IMR-90 (cell line): ENCODE results near the gene PITRM1. TPM values are rescaled to one million over a fixed set of nuclear protein-coding genes. Genes with fewer than 3 reads are reported as not detected.

Experiments
- ATAC-seq: fragments of 200-7000 bp; cut with Tn5 transposase; 2 replicates; pipeline ENCODE4 v1.9.1; 2020; ENCODE audit warnings: low read depth, mild to moderate bottlenecking, moderate library complexity
- BruUV-seq: library from RNA; stranded (reverse); fragments of 400-500 nt; replicated peaks from 2 replicates; lab custom pipeline; 2021; lab: Mats Ljungman, UMichigan
- CTCF ChIA-PET: fragments of 300-600 bp; formaldehyde crosslinking; extraction: SDS; loops from one replicate; lab custom pipeline; 2021; ENCODE audit warnings: antibody characterized with exemption; lab: Yijun Ruan, JAX
- POLR2A ChIA-PET: fragments of 300-600 bp; sonication (Branson Sonifier 250); formaldehyde crosslinking; loops from one replicate; lab custom pipeline; 2022; ENCODE audit warnings: antibody characterized with exemption; ENCODE audit not compliant: unreplicated experiment; lab: Charles Lee
- DNase-seq: peaks from one replicate; pipeline ENCODE4 v3.0.0; 2013
- H2AFZ ChIP-seq: replicated peaks from 2 replicates; pipeline ENCODE3; 2013; ENCODE audit warnings: low read length, mild to moderate bottlenecking; ENCODE audit not compliant: poor library complexity
- H2AK5ac ChIP-seq: 2 replicates; pipeline ENCODE4 v1.6.1; 2013; ENCODE audit warnings: low read depth, low read length, inconsistent platforms
- H2AK9ac ChIP-seq: replicated peaks from 2 replicates; pipeline ENCODE3; 2013; ENCODE audit warnings: mild to moderate bottlenecking, low read depth, low read length, moderate library complexity; ENCODE audit not compliant: poor library complexity
- H2BK120ac ChIP-seq: 2 replicates; pipeline ENCODE4 v1.6.1; 2013; ENCODE audit warnings: low read depth, low read length, inconsistent platforms
- H2BK15ac ChIP-seq: 3 replicates; pipeline ENCODE4 v1.6.1; 2013; ENCODE audit warnings: low read depth, low read length, inconsistent platforms
- H2BK20ac ChIP-seq: 2 replicates; pipeline ENCODE4 v1.6.1; 2013; ENCODE audit warnings: low read depth, mild to moderate bottlenecking, inconsistent platforms, low read length, moderate library complexity
- H2BK5ac ChIP-seq: 2 replicates; pipeline ENCODE4 v1.6.1; 2013; ENCODE audit warnings: mild to moderate bottlenecking, low read depth, low read length, inconsistent platforms; ENCODE audit not compliant: poor library complexity, severe bottlenecking
- H3K14ac ChIP-seq: replicated peaks from 2 replicates; pipeline ENCODE4 v1.6.1; 2013; ENCODE audit warnings: low read depth, low read length, inconsistent platforms
- H3K18ac ChIP-seq: 2 replicates; pipeline ENCODE4 v1.6.1; 2013; ENCODE audit warnings: low read depth, low read length, control low read depth
- H3K23ac ChIP-seq: 2 replicates; pipeline ENCODE4 v1.6.1; 2013; ENCODE audit warnings: low read depth, low read length, inconsistent platforms
- H3K27ac ChIP-seq: 2 replicates; pipeline ENCODE4 v1.5.1; 2013; ENCODE audit warnings: mild to moderate bottlenecking, control low read depth, low read length; ENCODE audit not compliant: insufficient read depth
- H3K27me3 ChIP-seq: 2 replicates; pipeline ENCODE4 v1.6.1; 2013; ENCODE audit warnings: low read length; ENCODE audit not compliant: control insufficient read depth, insufficient read depth
- H3K36me3 ChIP-seq: 2 replicates; pipeline ENCODE4 v1.6.1; 2013; ENCODE audit warnings: low read length, mixed read lengths; ENCODE audit not compliant: control insufficient read depth, insufficient read depth
- H3K4ac ChIP-seq: 2 replicates; pipeline ENCODE4 v1.6.1; 2013; ENCODE audit warnings: low read depth, low read length, inconsistent platforms
- H3K4me1 ChIP-seq: 2 replicates; pipeline ENCODE4 v1.6.1; 2013; ENCODE audit warnings: low read length, mixed read lengths; ENCODE audit not compliant: control insufficient read depth, insufficient read depth
- H3K4me2 ChIP-seq: 2 replicates; pipeline ENCODE4 v1.6.1; 2013; ENCODE audit warnings: low read depth, mild to moderate bottlenecking, control low read depth, low read length, moderate library complexity
- H3K4me3 ChIP-seq: 2 replicates; pipeline ENCODE4 v1.5.1; 2013; ENCODE audit warnings: low read depth, mild to moderate bottlenecking, control low read depth, low read length, moderate library complexity; ENCODE audit not compliant: insufficient read depth
- H3K56ac ChIP-seq: 2 replicates; pipeline ENCODE4 v1.6.1; 2013; ENCODE audit warnings: low read length, inconsistent platforms; ENCODE audit not compliant: insufficient read depth; ENCODE audit errors: extremely low read depth
- H3K79me1 ChIP-seq, 2 experiments: 2 replicates each; pipeline ENCODE4 v1.6.1; 2013; ENCODE audit warnings: low read length in 2 of 2, inconsistent platforms in 1 of 2, low read depth in 1 of 2
- H3K9ac ChIP-seq: 2 replicates; pipeline ENCODE4 v1.6.1; 2013; ENCODE audit warnings: low read depth, low read length, control low read depth
- H3K9me1 ChIP-seq: 2 replicates; pipeline ENCODE4 v1.6.1; 2013; ENCODE audit warnings: low read length, inconsistent platforms; ENCODE audit not compliant: insufficient read depth
- H3K9me3 ChIP-seq: 2 replicates; pipeline ENCODE4 v1.6.1; 2013; ENCODE audit warnings: low read length; ENCODE audit not compliant: control insufficient read depth, insufficient read depth
- H4K20me1 ChIP-seq: 2 replicates; pipeline ENCODE4 v1.6.1; 2013; ENCODE audit warnings: low read length, inconsistent platforms; ENCODE audit not compliant: insufficient read depth
- H4K5ac ChIP-seq: 2 replicates; pipeline ENCODE4 v1.6.1; 2013; ENCODE audit warnings: mild to moderate bottlenecking, low read depth, low read length, control low read depth
- H4K8ac ChIP-seq, 2 experiments: 2 replicates each; pipeline ENCODE4 v1.6.1; 2013; ENCODE audit warnings: low read depth in 2 of 2, low read length in 2 of 2, control low read depth in 1 of 2, inconsistent platforms in 1 of 2
- H4K91ac ChIP-seq: 2 replicates; pipeline ENCODE4 v1.6.1; 2013; ENCODE audit warnings: low read depth, low read length, inconsistent platforms; ENCODE audit not compliant: insufficient read depth
- MAFK ChIP-seq: IDR thresholded peaks from 2 replicates; pipeline ENCODE4 v1.6.1; 2012; ENCODE audit warnings: low read depth, low read length, improper control_type of control experiment
- MAZ ChIP-seq: IDR thresholded peaks from 2 replicates; pipeline ENCODE4 v1.6.1; 2012; ENCODE audit warnings: low read depth, mild to moderate bottlenecking, low read length, improper control_type of control experiment, moderate library complexity, borderline replicate concordance
- NFE2L2 ChIP-seq: fragments of 150-350 bp; IDR thresholded peaks from 2 replicates; pipeline ENCODE4 v1.6.1; 2016; ENCODE audit warnings: low read depth, mild to moderate bottlenecking, low read length
- POLR2A ChIP-seq: IDR thresholded peaks from 2 replicates; pipeline ENCODE4 v1.6.1; 2012; ENCODE audit warnings: mild to moderate bottlenecking, low read depth, low read length
- RAD21 ChIP-seq: IDR thresholded peaks from 2 replicates; pipeline ENCODE4 v1.6.1; 2012; ENCODE audit warnings: low read length, improper control_type of control experiment
- SMC3 ChIP-seq: fragments of 150-350 bp; IDR thresholded peaks from 2 replicates; pipeline ENCODE4 v1.6.1; 2016; ENCODE audit warnings: low read depth, mild to moderate bottlenecking, antibody characterized with exemption, low read length, moderate library complexity
- WGBS, 2 experiments: methylation state at CpG; one replicate each; pipeline versions ENCODE4 v1.1.5 to v1.1.7; 2013; ENCODE audit warnings: missing lambda C conversion rate in 2 of 2; ENCODE audit not compliant: insufficient read length in 1 of 2; ENCODE audit errors: extremely low coverage in 2 of 2; 5-methylcytosine and 5-hydroxymethylcytosine counted together
- dilution Hi-C: fragments of 300-500 bp; cut with HindIII; formaldehyde crosslinking; loops from one replicate; pipeline ENCODE4 v1.14.3; 2018; ENCODE audit warnings: low sequenced_read_pairs; ENCODE audit not compliant: unreplicated experiment
- in situ Hi-C: fragments of 300-500 bp; cut with MboI; formaldehyde crosslinking; loops from 3 replicates; pipeline ENCODE4 v1.14.3; 2019; ENCODE audit warnings: low sequenced_read_pairs, inconsistent platforms, mixed read lengths
- intact Hi-C: fragments of 100-400 bp; cut with micrococcal nuclease; formaldehyde crosslinking; loops from 2 replicates; pipeline ENCODE4 v1.10.0; 2022
- polyA plus RNA-seq, 3 experiments: library from polyadenylated mRNA; depleted of rRNA; stranded (reverse); fragments of >200 nt; gene quantifications; 2 replicates each; pipeline ENCODE4 v1.2.3, GENCODE V29; 2012; ENCODE audit warnings: low replicate concordance in 1 of 3
- total RNA-seq: library from RNA; depleted of rRNA; stranded (reverse); fragments of >200 nt; gene quantifications from 2 replicates; pipeline ENCODE4 v1.2.3, GENCODE V29; 2012
- TF ChIP-seq, protein P1 (sequence below): fragments of 150-350 bp; IDR thresholded peaks from 2 replicates; pipeline ENCODE4 v1.6.1; 2016; ENCODE audit warnings: low read depth, mild to moderate bottlenecking, low read length, moderate library complexity, borderline replicate concordance
- TF ChIP-seq, protein P2 (sequence below): conservative IDR thresholded peaks from 2 replicates; pipeline ENCODE4 v1.5.1; 2012; ENCODE audit warnings: mild to moderate bottlenecking, low read depth, low read length, improper control_type of control experiment

The PITRM1 gene
- total and polyA plus RNA-seq, 2 of the 4 experiments (the other 2 are of a cell fraction) = 97.1 to 124 TPM

DNA sequence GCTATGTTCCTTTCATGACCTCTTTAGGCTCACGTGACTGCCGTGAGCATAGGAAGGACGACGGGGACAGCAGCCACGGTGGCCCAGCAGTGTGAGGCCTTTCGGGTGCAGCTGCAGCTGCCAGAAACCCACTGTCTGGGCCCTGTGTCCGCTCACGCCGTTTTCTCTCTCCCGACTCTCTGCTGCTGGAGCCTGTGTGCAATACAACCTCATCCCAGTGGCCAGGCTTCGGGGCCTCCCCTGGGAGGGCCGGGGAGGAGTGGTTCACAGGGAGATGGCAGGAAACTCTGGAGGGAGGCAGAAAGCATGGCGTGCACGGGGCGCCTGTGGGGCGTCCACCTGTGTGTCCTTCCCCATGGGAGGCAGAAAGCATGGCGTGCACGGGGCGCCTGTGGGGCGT is 66.7 kb downstream of the PITRM1 start:
- Histone ChIP-seq H3K79me1 (peaks cover 35 to 73% of the 10 kb centered on the region in 2 experiments), H3K14ac (no peak overlapping the region), H3K9ac (no peak overlapping the region), H3K4me3 (no peak overlapping the region), H3K4me1 (peaks cover 12% of the 10 kb centered on the region), H2BK120ac (no peak overlapping the region), H4K5ac (no peak overlapping the region), H3K18ac (no peak overlapping the region), H3K4me2 (no peak overlapping the region), H4K20me1 (peaks cover 22% of the 10 kb centered on the region), H3K27me3 (no peaks in the 10 kb centered on the region), H3K9me1 (peaks cover 26% of the 10 kb centered on the region), H4K91ac (peak overlapping the region; percentile 26; the same call in 1 of the 2 replicates), H3K56ac (no peak overlapping the region), H3K9me3 (no peaks in the 10 kb centered on the region), H3K36me3 (peaks cover 66% of the 10 kb centered on the region), H2BK20ac (no peak overlapping the region), H3K23ac (no peak overlapping the region), H2BK5ac (no peak overlapping the region), H4K8ac (no peak overlapping the region), H2AK5ac (no peak overlapping the region), H2BK15ac (no peak overlapping the region), H2AK9ac (no peak overlapping the region), H3K4ac (peak overlapping the region; percentile 17; the same call in 1 of the 2 replicates), H2AFZ (no peak overlapping the region), H3K27ac (peak overlapping the region; percentile 30; the same call in 1 of the 2 replicates)
- DNase-seq (no peak), ATAC-seq (no peak)
- ChIA-PET CTCF (no interaction called here), POLR2A (no interaction called here)
- 92% methylated on average over 9 of the region's 20 CpGs; no CpG with 5 or more reads in 1 of the 2 experiments for WGBS, 2 experiments
- dilution Hi-C loops = no loop called here
- intact Hi-C loops = loop anchor here (5.0 kb wide), 1 partner anchor 179 kb away; no protein-coding TSS in a partner anchor
- in situ Hi-C loops = no loop called here
- BruUV-seq = no TSS peak
- TF ChIP-seq MAZ (no peak), POLR2A (no peak), NFE2L2 (no peak), SMC3 (no peak), MAFK (no peak), RAD21 (no peak)
- TF ChIP-seq, protein P1, sequence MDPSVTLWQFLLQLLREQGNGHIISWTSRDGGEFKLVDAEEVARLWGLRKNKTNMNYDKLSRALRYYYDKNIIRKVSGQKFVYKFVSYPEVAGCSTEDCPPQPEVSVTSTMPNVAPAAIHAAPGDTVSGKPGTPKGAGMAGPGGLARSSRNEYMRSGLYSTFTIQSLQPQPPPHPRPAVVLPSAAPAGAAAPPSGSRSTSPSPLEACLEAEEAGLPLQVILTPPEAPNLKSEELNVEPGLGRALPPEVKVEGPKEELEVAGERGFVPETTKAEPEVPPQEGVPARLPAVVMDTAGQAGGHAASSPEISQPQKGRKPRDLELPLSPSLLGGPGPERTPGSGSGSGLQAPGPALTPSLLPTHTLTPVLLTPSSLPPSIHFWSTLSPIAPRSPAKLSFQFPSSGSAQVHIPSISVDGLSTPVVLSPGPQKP = no peak
- TF ChIP-seq, protein P2, sequence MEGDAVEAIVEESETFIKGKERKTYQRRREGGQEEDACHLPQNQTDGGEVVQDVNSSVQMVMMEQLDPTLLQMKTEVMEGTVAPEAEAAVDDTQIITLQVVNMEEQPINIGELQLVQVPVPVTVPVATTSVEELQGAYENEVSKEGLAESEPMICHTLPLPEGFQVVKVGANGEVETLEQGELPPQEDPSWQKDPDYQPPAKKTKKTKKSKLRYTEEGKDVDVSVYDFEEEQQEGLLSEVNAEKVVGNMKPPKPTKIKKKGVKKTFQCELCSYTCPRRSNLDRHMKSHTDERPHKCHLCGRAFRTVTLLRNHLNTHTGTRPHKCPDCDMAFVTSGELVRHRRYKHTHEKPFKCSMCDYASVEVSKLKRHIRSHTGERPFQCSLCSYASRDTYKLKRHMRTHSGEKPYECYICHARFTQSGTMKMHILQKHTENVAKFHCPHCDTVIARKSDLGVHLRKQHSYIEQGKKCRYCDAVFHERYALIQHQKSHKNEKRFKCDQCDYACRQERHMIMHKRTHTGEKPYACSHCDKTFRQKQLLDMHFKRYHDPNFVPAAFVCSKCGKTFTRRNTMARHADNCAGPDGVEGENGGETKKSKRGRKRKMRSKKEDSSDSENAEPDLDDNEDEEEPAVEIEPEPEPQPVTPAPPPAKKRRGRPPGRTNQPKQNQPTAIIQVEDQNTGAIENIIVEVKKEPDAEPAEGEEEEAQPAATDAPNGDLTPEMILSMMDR = no peak
